Esophagus muscularis mucosa (tissue), 4 donors: Measurements from ENCODE around the gene DUSP21.
"Not testable (repeated sequence)": the region's sequence is repeated elsewhere in the genome, so short reads cannot be mapped to it uniquely, and the experiment has no call there.

ENCODE experiments used
- EP300 ChIP-seq: sonication (generic); formaldehyde crosslinking; IDR thresholded peaks from one replicate; pipeline ENCODE4 v1.6.1; 2017; ENCODE audit warnings: antibody characterized with exemption
- POLR2A ChIP-seq: fragments of 450-650 bp; IDR thresholded peaks from one replicate; pipeline ENCODE4 v1.6.1; 2017; ENCODE audit warnings: antibody characterized with exemption, moderate library complexity, mild to moderate bottlenecking, low read depth
- POLR2AphosphoS5 ChIP-seq, 2 donors: sonication (generic); formaldehyde crosslinking; IDR thresholded peaks; one replicate each; pipeline ENCODE4 v1.6.1; 2017; ENCODE audit warnings: antibody characterized with exemption in 2 of 2
- TF ChIP-seq, protein P1 (sequence below), 3 experiments: fragments of 200-600 bp in 2 of 3; fragments of 450-650 bp in 1 of 3; sonication (generic) in 2 of 3; IDR thresholded peaks; one replicate each; pipeline ENCODE4 v1.5.1; 2017 to 2019; ENCODE audit warnings: antibody characterized with exemption in 3 of 3, mild to moderate bottlenecking in 2 of 3, moderate library complexity in 1 of 3

DNA sequence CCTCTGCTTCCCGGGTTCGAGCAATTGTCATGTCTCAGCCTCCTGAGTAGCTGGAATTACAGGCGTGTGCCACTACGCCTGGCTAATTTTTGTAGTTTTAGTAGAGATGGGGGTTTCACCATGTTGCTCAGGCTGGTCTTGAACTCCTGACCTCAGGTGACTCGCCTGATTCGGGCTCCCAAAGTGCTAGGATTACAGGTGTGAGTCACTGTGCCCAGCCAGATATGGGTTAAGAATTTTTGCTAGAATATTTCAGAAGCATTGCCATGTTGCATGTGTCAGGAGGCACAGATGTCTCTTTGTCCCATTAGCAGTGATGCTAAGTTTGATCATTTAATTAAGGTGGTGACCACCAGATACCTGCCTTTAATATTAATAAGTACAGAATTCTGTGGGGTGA lies 7.1 kb downstream of the DUSP21 start:
- TF ChIP-seq, protein P1, sequence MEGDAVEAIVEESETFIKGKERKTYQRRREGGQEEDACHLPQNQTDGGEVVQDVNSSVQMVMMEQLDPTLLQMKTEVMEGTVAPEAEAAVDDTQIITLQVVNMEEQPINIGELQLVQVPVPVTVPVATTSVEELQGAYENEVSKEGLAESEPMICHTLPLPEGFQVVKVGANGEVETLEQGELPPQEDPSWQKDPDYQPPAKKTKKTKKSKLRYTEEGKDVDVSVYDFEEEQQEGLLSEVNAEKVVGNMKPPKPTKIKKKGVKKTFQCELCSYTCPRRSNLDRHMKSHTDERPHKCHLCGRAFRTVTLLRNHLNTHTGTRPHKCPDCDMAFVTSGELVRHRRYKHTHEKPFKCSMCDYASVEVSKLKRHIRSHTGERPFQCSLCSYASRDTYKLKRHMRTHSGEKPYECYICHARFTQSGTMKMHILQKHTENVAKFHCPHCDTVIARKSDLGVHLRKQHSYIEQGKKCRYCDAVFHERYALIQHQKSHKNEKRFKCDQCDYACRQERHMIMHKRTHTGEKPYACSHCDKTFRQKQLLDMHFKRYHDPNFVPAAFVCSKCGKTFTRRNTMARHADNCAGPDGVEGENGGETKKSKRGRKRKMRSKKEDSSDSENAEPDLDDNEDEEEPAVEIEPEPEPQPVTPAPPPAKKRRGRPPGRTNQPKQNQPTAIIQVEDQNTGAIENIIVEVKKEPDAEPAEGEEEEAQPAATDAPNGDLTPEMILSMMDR (IDR thresholded peaks at IDR 0.05), result not testable (repeated sequence)
- not testable (repeated sequence) for TF ChIP-seq EP300; POLR2AphosphoS5 (IDR thresholded peaks at IDR 0.05); POLR2A
